ENCODE measurements around the gene PDE9A.
A peak's percentile ranks its signal among the peaks of the same experiment; 100 is the strongest.

The PDE9A gene

DNA sequence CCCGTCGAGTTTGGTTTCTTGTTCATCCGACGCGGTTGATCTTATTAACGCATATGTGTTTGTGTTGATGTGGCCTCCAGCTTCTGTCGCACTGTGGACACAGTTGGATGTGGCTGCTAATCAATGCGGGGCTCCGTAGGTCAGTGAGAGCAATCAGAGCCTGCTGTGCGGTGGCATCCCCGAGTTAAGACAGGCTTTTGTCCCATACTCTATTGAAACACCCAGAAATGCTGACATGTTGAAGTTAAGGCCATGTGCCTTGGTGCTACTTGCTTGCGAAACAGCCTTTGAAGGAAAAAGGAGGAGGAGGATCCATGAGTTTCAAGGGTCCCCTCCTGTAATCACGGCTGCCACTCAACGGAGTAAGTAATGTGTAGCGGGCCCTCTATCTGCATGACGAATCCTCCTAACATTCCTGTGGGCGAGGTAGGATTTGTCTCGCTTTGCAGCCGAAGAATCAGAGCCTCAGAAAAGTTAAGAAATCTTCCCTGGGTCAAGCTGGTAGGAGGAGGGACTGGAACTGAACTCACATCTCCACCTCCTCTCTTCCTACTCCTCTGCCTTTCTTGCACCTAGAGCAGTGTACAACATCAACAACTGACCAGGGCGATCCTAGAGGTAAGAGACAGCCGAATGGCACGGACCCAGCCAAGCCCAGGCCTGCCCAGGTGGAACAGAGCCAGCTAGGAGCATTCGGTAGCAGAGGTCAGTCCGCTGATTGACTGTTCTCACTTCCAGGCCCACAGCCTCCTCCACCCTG, 19.5 kb downstream of the PDE9A start:
- no peaks in the 10 kb centered on the region for H3K27me3 ChIP-seq (ENCODE audit: control insufficient read depth in 2 of 2, insufficient read depth in 2 of 2, low read length in 2 of 2)
- H3K36me3 ChIP-seq (ENCODE audit: control insufficient read depth in 2 of 2, insufficient read depth in 2 of 2, low read length in 2 of 2) = peaks cover 4% of the 10 kb centered on the region in 2 donors
- no peak overlapping the region for H3K27ac ChIP-seq (ENCODE audit: low read depth in 2 of 2, low read length in 2 of 2)

GRCh38 chr21:42673633-42674328, 20.4 kb downstream of the PDE9A start:
- Histone ChIP-seq H3K27ac (ENCODE audit: low read depth in 2 of 2, low read length in 2 of 2) (no peak overlapping the region), H3K4me1 (ENCODE audit: control insufficient read depth in 2 of 2, insufficient read depth in 2 of 2, low read length in 2 of 2) (peaks cover 0 to 2% of the 10 kb centered on the region in 2 donors), H3K36me3 (ENCODE audit: control insufficient read depth in 2 of 2, insufficient read depth in 2 of 2, low read length in 2 of 2) (peaks cover 4% of the 10 kb centered on the region in 2 donors), H3K9ac (ENCODE audit: low read depth in 1 of 2, low read length in 2 of 2) (no peak overlapping the region), H3K27me3 (ENCODE audit: control insufficient read depth in 2 of 2, insufficient read depth in 2 of 2, low read length in 2 of 2) (no peaks in the 10 kb centered on the region), H3K9me3 (ENCODE audit: control insufficient read depth in 2 of 2, low read length in 2 of 2) (no peaks in the 10 kb centered on the region), H3K4me3 (ENCODE audit: low read length in 2 of 2) (no peak overlapping the region)

More for the DNA sequence above, 19.5 kb downstream of the PDE9A start:
- no peaks in the 10 kb centered on the region for H3K9me3 ChIP-seq (ENCODE audit: control insufficient read depth in 2 of 2, low read length in 2 of 2)
- H3K9ac ChIP-seq (ENCODE audit: low read depth in 1 of 2, low read length in 2 of 2) = no peak overlapping the region
- H3K4me1 ChIP-seq (ENCODE audit: control insufficient read depth in 2 of 2, insufficient read depth in 2 of 2, low read length in 2 of 2) = peaks cover 0 to 2% of the 10 kb centered on the region in 2 donors
- H3K4me3 ChIP-seq (ENCODE audit: low read length in 2 of 2) = no peak overlapping the region

DNA sequence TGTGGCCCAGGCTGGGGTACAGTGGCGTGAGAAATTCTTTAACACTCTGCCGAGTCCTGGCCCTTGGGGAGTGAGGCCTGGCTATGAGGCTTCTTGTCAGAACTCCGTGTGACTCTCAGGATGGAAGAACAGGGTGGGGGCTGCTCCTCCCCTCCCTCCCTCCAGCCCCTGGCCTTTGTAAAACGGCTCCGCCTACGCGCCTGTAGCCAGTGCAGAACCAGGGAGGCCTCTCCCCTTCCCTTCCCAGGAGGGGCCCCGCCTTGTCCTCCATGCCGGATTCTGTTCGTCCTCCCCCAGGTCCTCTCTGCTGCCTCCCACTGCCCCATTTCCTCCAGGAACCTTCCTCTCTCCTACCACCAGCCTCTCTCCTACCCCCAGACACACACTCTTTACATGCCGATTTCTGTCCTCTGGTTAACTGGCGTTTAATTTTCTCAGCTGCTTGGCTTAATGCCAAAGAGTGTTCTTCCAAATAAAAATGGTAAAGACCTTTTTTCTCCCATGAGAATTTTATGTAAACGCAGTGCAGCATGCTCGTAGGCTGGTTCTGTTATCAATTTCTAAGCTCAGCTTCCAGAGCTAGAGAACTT, 21.0 kb downstream of the PDE9A start:
- no peak overlapping the region for H3K4me3 ChIP-seq (ENCODE audit: low read length in 2 of 2)
- no peak overlapping the region for H3K9ac ChIP-seq (ENCODE audit: low read depth in 1 of 2, low read length in 2 of 2)
- H3K4me1 ChIP-seq (ENCODE audit: control insufficient read depth in 2 of 2, insufficient read depth in 2 of 2, low read length in 2 of 2) = peaks cover 0 to 2% of the 10 kb centered on the region in 2 donors

DNA sequence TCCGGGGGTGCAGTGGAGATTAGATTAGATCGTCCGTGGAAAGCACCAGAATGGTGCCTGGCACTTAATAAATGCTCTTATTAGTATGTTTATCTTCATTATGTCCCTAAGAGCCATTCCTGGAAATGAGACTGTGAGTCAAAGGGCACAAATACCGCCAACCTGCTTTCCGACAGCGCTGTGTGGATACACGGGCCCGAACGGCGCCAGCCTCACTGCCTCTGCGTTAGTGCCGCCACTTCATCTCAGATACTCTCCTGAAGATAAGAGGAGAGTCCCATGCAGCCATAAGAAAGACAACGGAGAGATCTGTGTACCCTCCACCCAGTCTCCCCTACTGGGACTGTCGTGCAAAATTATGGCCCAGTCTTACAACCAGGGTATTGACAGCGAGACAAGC, 22.0 kb downstream of the PDE9A start:
- Histone ChIP-seq H3K27me3 (ENCODE audit: control insufficient read depth in 2 of 2, insufficient read depth in 2 of 2, low read length in 2 of 2) (no peaks in the 10 kb centered on the region), H3K9me3 (ENCODE audit: control insufficient read depth in 2 of 2, low read length in 2 of 2) (no peaks in the 10 kb centered on the region), H3K4me1 (ENCODE audit: control insufficient read depth in 2 of 2, insufficient read depth in 2 of 2, low read length in 2 of 2) (peaks cover 0 to 2% of the 10 kb centered on the region in 2 donors), H3K36me3 (ENCODE audit: control insufficient read depth in 2 of 2, insufficient read depth in 2 of 2, low read length in 2 of 2) (peaks cover under 1 to 9% of the 10 kb centered on the region in 2 donors), H3K4me3 (ENCODE audit: low read length in 2 of 2) (no peak overlapping the region), H3K27ac (ENCODE audit: low read depth in 2 of 2, low read length in 2 of 2) (no peak overlapping the region), H3K9ac (ENCODE audit: low read depth in 1 of 2, low read length in 2 of 2) (no peak overlapping the region)

More for the DNA sequence above, 21.0 kb downstream of the PDE9A start:
- Histone ChIP-seq H3K36me3 (ENCODE audit: control insufficient read depth in 2 of 2, insufficient read depth in 2 of 2, low read length in 2 of 2) (peaks cover 4 to 6% of the 10 kb centered on the region in 2 donors), H3K9me3 (ENCODE audit: control insufficient read depth in 2 of 2, low read length in 2 of 2) (no peaks in the 10 kb centered on the region), H3K27ac (ENCODE audit: low read depth in 2 of 2, low read length in 2 of 2) (peak overlapping the region in 1 of 2 donors; percentile 20), H3K27me3 (ENCODE audit: control insufficient read depth in 2 of 2, insufficient read depth in 2 of 2, low read length in 2 of 2) (no peaks in the 10 kb centered on the region)

GRCh38 chr21:42676808-42677207, 23.4 kb downstream of the PDE9A start:
- no peak overlapping the region for H3K27ac ChIP-seq (ENCODE audit: low read depth in 2 of 2, low read length in 2 of 2)
- H3K36me3 ChIP-seq (ENCODE audit: control insufficient read depth in 2 of 2, insufficient read depth in 2 of 2, low read length in 2 of 2) = peaks cover 0 to 8% of the 10 kb centered on the region in 2 donors
- no peaks in the 10 kb centered on the region for H3K9me3 ChIP-seq (ENCODE audit: control insufficient read depth in 2 of 2, low read length in 2 of 2)
- H3K4me1 ChIP-seq (ENCODE audit: control insufficient read depth in 2 of 2, insufficient read depth in 2 of 2, low read length in 2 of 2) = no peaks in the 10 kb centered on the region
- H3K4me3 ChIP-seq (ENCODE audit: low read length in 2 of 2) = no peak overlapping the region
- H3K27me3 ChIP-seq (ENCODE audit: control insufficient read depth in 2 of 2, insufficient read depth in 2 of 2, low read length in 2 of 2) = no peaks in the 10 kb centered on the region
- no peak overlapping the region for H3K9ac ChIP-seq (ENCODE audit: low read depth in 1 of 2, low read length in 2 of 2)

GRCh38 chr21:42677339-42678321, 24.2 kb downstream of the PDE9A start:
- no peak overlapping the region for H3K27ac ChIP-seq (ENCODE audit: low read depth in 2 of 2, low read length in 2 of 2)
- H3K36me3 ChIP-seq (ENCODE audit: control insufficient read depth in 2 of 2, insufficient read depth in 2 of 2, low read length in 2 of 2) = peaks cover 0 to 8% of the 10 kb centered on the region in 2 donors
- no peak overlapping the region for H3K4me3 ChIP-seq (ENCODE audit: low read length in 2 of 2)
- no peaks in the 10 kb centered on the region for H3K9me3 ChIP-seq (ENCODE audit: control insufficient read depth in 2 of 2, low read length in 2 of 2)
- H3K9ac ChIP-seq (ENCODE audit: low read depth in 1 of 2, low read length in 2 of 2) = no peak overlapping the region
- no peaks in the 10 kb centered on the region for H3K4me1 ChIP-seq (ENCODE audit: control insufficient read depth in 2 of 2, insufficient read depth in 2 of 2, low read length in 2 of 2)
- no peaks in the 10 kb centered on the region for H3K27me3 ChIP-seq (ENCODE audit: control insufficient read depth in 2 of 2, insufficient read depth in 2 of 2, low read length in 2 of 2)

- Histone ChIP-seq H3K4me1 (ENCODE audit: control insufficient read depth in 2 of 2, insufficient read depth in 2 of 2, low read length in 2 of 2) (no peaks in the 10 kb centered on the region), H3K36me3 (ENCODE audit: control insufficient read depth in 2 of 2, insufficient read depth in 2 of 2, low read length in 2 of 2) (peaks cover 0 to 8% of the 10 kb centered on the region in 2 donors)
Observed at GRCh38 chr21:42678618-42679295, 25.3 kb downstream of the PDE9A start.

DNA sequence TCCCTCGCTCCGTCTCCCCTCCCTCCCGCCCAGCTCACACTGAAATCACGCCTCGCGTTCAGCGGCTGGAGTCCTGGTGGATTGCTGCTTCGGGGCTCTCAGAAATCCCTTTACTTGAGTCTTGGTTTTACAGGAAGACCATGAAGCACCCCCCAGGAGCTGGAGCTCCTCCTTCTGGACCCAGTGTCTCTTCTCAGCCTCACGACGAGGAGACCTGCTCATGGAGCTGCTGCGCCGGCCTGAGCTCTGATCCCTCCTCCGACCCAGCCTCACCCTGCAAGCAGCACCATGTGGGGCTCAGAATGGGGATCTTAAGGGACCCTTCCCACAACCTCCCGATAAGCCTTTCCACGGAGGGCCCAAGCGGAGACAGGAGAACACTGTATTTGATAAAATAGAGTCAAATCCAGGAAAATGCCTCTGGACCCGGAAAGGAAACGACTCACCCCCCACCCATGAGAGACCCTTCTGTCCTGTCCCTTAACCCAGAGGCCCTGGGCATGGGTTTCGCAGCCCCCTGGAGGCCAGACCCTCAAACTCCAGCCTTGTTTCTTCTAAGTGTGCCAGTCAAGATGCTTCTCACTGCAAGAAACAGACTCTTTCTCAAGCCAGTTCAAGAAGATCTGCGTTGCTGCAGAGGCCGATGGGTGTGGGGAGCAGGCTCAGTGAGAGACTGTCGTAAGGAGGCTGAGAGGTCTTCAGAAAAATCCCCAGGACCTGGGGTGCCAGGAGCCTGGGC, 26.1 kb downstream of the PDE9A start:
- H3K4me1 ChIP-seq (ENCODE audit: control insufficient read depth in 2 of 2, insufficient read depth in 2 of 2, low read length in 2 of 2) = no peaks in the 10 kb centered on the region
- H3K27me3 ChIP-seq (ENCODE audit: control insufficient read depth in 2 of 2, insufficient read depth in 2 of 2, low read length in 2 of 2) = no peaks in the 10 kb centered on the region
- no peak overlapping the region for H3K9ac ChIP-seq (ENCODE audit: low read depth in 1 of 2, low read length in 2 of 2)
- peaks cover under 1 to 8% of the 10 kb centered on the region in 2 donors for H3K36me3 ChIP-seq (ENCODE audit: control insufficient read depth in 2 of 2, insufficient read depth in 2 of 2, low read length in 2 of 2)
- no peak overlapping the region for H3K27ac ChIP-seq (ENCODE audit: low read depth in 2 of 2, low read length in 2 of 2)
- no peak overlapping the region for H3K4me3 ChIP-seq (ENCODE audit: low read length in 2 of 2)
- no peaks in the 10 kb centered on the region for H3K9me3 ChIP-seq (ENCODE audit: control insufficient read depth in 2 of 2, low read length in 2 of 2)

More at GRCh38 chr21:42678618-42679295, 25.3 kb downstream of the PDE9A start:
- H3K9ac ChIP-seq (ENCODE audit: low read depth in 1 of 2, low read length in 2 of 2) = no peak overlapping the region
- H3K4me3 ChIP-seq (ENCODE audit: low read length in 2 of 2) = no peak overlapping the region
- H3K27me3 ChIP-seq (ENCODE audit: control insufficient read depth in 2 of 2, insufficient read depth in 2 of 2, low read length in 2 of 2) = no peaks in the 10 kb centered on the region
- no peak overlapping the region for H3K27ac ChIP-seq (ENCODE audit: low read depth in 2 of 2, low read length in 2 of 2)
- no peaks in the 10 kb centered on the region for H3K9me3 ChIP-seq (ENCODE audit: control insufficient read depth in 2 of 2, low read length in 2 of 2)

DNA sequence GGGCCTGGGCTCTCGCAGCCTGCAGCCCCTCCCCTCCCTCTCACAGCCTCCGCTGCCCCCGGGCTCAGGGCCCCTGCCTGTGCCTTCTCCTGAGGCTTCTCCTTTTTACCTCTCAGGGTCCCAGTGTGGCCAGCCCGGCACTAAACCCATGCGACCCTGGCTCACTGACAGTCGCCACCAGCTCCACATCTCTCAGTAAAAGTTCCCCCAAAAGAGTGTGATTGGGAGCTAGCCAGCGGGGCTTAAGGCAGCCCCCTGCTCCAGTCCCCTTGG, 26.6 kb downstream of the PDE9A start:
- Histone ChIP-seq H3K9ac (ENCODE audit: low read depth in 1 of 2, low read length in 2 of 2) (no peak overlapping the region), H3K27ac (ENCODE audit: low read depth in 2 of 2, low read length in 2 of 2) (no peak overlapping the region), H3K4me1 (ENCODE audit: control insufficient read depth in 2 of 2, insufficient read depth in 2 of 2, low read length in 2 of 2) (no peaks in the 10 kb centered on the region), H3K4me3 (ENCODE audit: low read length in 2 of 2) (no peak overlapping the region), H3K36me3 (ENCODE audit: control insufficient read depth in 2 of 2, insufficient read depth in 2 of 2, low read length in 2 of 2) (peaks cover 2 to 8% of the 10 kb centered on the region in 2 donors), H3K9me3 (ENCODE audit: control insufficient read depth in 2 of 2, low read length in 2 of 2) (no peaks in the 10 kb centered on the region), H3K27me3 (ENCODE audit: control insufficient read depth in 2 of 2, insufficient read depth in 2 of 2, low read length in 2 of 2) (no peaks in the 10 kb centered on the region)
